ENCODE data around the gene JPH2.

The JPH2 gene

DNA sequence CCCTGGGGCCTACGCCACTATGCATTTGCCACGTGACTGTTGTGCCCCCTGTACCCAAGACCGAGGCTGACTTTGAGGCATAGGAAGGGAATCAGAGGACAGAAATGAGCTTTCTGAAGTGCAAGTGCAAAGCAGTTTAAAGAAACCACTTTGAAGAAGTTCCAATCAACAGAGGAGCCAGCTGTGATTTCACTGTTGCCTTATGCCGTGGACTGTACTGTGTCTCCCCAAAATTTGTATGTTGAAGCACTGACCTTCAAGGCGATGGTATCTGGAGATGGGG lies 111.1 kb downstream of the JPH2 start:
- no peaks in the 10 kb centered on the region for H3K36me3 Mint-ChIP-seq (ENCODE audit: low read depth)
- H3K4me1 Mint-ChIP-seq (ENCODE audit: low read depth): peaks cover 34% of the 10 kb centered on the region
- no peak overlapping the region for H3K4me3 Mint-ChIP-seq

DNA sequence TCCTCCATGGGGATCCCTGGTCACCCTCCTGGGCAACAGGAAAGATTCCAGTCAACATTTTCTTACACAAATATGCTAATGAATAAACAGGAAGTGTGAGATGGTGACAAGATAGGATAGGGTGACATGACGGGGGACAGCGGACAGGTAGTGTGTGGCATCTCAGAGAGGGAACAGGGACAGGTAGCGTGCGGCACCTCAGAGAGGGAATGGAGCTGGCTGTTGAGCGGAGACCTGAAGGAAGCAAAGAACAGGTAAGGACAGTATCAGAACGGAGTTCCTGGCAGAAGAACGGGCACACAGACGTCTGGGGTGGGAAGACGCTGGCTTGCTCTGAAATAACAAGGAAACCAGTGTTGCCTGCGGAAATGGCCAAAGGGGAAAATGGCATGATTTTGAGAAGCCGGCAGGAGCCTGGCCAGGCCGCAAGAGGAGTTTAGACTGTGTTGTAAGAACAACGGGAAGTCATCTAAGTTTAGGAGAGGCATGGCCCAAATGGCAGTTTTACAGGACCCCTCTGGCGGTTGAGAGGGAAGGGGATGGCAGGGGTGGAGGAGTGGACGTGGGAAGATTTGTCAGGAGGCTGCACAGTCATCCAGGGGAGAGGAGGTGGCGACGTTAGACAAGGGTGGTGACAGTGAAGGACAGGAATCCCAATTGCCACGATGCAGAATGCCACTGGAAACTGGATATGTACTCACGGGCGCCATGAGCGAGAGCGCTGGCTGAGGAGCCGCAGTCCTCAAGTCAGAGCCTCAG lies 111.6 kb downstream of the JPH2 start:
- Mint-ChIP-seq H3K9me3 (no peaks in the 10 kb centered on the region), H3K36me3 (ENCODE audit: low read depth) (no peaks in the 10 kb centered on the region), H3K27me3 (peaks cover 2% of the 10 kb centered on the region), H3K27ac (peak overlapping the region; percentile 55), H3K4me3 (no peak overlapping the region), H3K4me1 (ENCODE audit: low read depth) (peaks cover 37% of the 10 kb centered on the region)
- intact Hi-C loops (cut with micrococcal nuclease): no loop called here

More for the DNA sequence above, 111.1 kb downstream of the JPH2 start:
- H3K27ac Mint-ChIP-seq: no peak overlapping the region
- H3K9me3 Mint-ChIP-seq: no peaks in the 10 kb centered on the region
- peaks cover 2% of the 10 kb centered on the region for H3K27me3 Mint-ChIP-seq
- intact Hi-C loops (cut with micrococcal nuclease): no loop called here

DNA sequence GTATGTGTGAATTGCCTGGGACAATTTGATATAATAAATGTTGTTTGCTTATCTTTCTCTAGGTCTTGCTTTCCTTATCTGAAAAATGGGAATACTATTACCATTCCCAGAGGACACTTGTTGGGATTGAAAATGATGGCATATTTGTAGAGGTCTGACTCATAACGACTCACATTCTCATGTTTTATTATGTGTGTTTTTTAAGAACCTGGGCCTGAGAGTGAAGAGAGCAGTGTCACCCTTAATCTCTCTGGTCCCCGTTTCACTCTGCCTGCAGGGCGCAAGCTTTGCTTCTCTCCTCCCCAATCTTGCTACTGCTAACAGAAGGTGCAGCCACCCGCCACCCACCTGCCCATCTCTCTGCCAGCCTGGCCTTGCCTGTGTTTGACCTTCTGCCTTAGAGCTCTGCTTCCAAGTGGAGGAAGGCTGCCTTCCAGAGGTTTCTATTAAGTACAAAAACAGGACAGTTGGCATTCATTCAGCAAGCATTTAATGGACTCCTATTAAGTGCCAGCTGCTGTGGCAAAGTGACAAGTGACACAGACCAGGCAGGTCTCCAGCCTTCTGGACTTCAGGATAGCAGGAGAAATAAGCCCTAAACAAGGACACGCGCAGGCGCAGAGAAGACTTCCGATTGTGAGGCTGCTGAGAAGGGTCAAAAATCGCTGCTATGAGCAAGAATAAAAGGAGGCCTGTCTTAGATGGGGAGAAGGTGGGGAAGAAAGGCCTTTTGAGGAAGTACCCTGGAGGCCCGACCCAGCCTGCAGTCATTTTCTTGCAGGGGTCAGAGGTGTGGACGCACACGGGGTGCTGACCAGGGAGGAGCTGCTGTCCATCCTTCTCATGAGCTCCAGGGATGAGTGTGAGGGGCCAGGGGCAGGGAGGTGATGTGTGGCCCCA lies 112.5 kb downstream of the JPH2 start:
- H3K27ac Mint-ChIP-seq: peak overlapping the region; percentile 55
- intact Hi-C loops (cut with micrococcal nuclease): no loop called here
- peaks cover 46% of the 10 kb centered on the region for H3K4me1 Mint-ChIP-seq (ENCODE audit: low read depth)
- H3K9me3 Mint-ChIP-seq: no peaks in the 10 kb centered on the region
- no peaks in the 10 kb centered on the region for H3K36me3 Mint-ChIP-seq (ENCODE audit: low read depth)
- no peak overlapping the region for H3K4me3 Mint-ChIP-seq
- H3K27me3 Mint-ChIP-seq: peaks cover 2% of the 10 kb centered on the region

DNA sequence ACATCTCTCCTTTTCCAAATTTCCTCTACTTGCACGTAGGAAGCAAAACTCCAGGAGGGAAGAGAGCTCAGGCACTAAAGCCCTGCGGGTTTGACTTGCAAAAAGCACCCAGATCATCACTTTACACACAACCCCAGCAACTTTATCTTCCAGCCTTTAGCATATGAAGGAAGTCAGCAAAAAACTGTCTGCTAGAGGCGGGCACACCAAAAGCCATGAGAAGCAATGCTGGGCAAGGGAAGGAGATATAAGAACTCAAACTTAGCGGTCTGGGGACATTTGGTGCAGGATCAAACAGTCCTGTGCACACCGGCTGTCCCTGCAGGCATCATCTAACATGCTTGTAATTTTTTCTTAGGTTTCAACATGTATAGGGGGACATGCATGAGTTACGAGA lies 113.3 kb downstream of the JPH2 start:
- H3K27me3 Mint-ChIP-seq: peaks cover 2% of the 10 kb centered on the region
- intact Hi-C loops (cut with micrococcal nuclease): no loop called here
- no peak overlapping the region for H3K4me3 Mint-ChIP-seq
- peaks cover 53% of the 10 kb centered on the region for H3K4me1 Mint-ChIP-seq (ENCODE audit: low read depth)
- no peaks in the 10 kb centered on the region for H3K9me3 Mint-ChIP-seq
- H3K36me3 Mint-ChIP-seq (ENCODE audit: low read depth): no peaks in the 10 kb centered on the region
- no peak overlapping the region for H3K27ac Mint-ChIP-seq

DNA sequence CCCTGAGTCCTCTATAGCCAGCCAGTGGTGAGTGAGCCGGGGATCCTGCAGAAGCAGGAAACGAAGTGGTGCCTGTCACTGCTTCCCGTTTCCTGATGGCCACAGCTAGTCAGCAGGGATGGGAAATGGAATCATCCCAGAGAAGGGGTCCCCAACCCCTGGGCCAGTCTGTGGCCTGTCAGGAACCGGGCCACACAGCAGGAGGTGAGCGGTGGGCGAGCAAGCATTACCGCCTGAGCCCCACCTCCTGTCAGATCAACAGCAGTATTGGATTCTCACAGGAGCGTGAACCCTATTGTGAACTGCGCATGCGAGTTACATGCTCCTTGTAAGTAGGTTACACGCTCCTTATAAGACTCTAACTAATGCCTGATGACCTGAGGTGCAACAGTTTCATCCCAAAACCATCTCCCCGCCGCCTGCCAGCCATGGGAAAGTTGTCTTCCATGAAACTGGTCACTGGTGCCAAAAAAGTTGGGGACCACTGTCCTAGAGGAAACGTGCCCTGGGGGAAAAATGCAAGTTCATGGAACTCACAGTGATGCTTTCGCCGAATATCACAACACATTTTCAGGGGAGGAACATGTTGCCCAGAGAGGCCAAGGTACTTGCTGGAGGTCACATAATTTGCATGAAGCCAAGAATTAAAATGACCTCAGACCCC lies 113.8 kb downstream of the JPH2 start:
- Mint-ChIP-seq H3K27me3 (peaks cover 2% of the 10 kb centered on the region), H3K4me1 (ENCODE audit: low read depth) (peaks cover 57% of the 10 kb centered on the region), H3K9me3 (no peaks in the 10 kb centered on the region), H3K27ac (no peak overlapping the region), H3K36me3 (ENCODE audit: low read depth) (no peaks in the 10 kb centered on the region), H3K4me3 (no peak overlapping the region)
- intact Hi-C loops (cut with micrococcal nuclease): no loop called here

DNA sequence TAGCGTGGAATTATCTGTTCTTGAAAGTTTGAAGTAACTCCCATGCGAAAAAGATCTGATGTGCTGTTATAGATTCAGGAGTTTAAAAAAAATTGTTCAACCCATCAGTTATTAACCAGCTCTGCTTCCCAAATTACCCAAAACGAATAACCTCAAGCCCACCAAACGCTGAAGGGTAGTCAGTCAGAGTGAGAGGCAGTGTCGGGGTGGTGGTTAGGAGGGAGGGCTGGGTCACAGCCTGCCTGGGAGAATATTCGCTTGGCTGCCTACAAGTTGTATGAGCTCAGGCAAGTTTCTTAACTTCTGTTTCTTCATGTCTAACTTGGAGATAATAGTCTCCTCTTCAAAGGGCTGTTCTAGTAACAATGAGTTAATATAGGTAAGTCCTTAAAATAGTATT lies 114.6 kb downstream of the JPH2 start:
- no peak overlapping the region for H3K4me3 Mint-ChIP-seq
- intact Hi-C loops (cut with micrococcal nuclease): no loop called here
- H3K27ac Mint-ChIP-seq: no peak overlapping the region
- H3K4me1 Mint-ChIP-seq (ENCODE audit: low read depth): peaks cover 63% of the 10 kb centered on the region
- peaks cover 4% of the 10 kb centered on the region for H3K27me3 Mint-ChIP-seq
- H3K36me3 Mint-ChIP-seq (ENCODE audit: low read depth): no peaks in the 10 kb centered on the region
- no peaks in the 10 kb centered on the region for H3K9me3 Mint-ChIP-seq

DNA sequence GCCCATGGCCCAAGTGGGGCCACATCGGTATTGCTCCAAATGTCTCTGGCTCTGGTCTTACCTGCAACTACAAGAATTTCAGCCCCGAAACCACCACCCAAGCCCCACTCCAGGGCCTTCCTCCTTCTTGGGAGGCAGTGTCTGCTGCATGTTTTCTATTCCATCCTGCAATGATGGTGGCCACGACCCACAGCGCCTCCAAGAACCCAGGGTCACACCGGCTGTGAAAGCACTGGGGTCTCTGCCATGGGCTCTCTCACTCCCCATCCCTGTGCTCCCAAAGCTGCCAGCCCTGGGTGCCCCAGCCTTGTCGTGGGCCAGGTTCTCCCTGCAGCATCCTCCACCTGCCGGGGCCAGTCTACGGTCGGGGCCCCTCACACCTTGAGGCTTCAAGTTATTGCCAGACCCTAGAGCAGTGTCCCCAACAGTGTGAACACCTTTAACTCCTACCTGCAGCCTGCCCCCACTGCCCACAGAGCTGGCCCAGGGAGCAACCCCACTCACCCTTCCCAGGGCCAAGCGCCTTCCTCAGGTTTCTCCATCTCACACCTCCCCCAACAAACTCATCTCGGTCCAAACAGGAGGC lies 115.4 kb downstream of the JPH2 start:
- peaks cover 63% of the 10 kb centered on the region for H3K4me1 Mint-ChIP-seq (ENCODE audit: low read depth)
- no peaks in the 10 kb centered on the region for H3K36me3 Mint-ChIP-seq (ENCODE audit: low read depth)
- no peak overlapping the region for H3K4me3 Mint-ChIP-seq
- no peaks in the 10 kb centered on the region for H3K9me3 Mint-ChIP-seq
- H3K27me3 Mint-ChIP-seq: peaks cover 5% of the 10 kb centered on the region
- intact Hi-C loops (cut with micrococcal nuclease): no loop called here
- no peak overlapping the region for H3K27ac Mint-ChIP-seq

DNA sequence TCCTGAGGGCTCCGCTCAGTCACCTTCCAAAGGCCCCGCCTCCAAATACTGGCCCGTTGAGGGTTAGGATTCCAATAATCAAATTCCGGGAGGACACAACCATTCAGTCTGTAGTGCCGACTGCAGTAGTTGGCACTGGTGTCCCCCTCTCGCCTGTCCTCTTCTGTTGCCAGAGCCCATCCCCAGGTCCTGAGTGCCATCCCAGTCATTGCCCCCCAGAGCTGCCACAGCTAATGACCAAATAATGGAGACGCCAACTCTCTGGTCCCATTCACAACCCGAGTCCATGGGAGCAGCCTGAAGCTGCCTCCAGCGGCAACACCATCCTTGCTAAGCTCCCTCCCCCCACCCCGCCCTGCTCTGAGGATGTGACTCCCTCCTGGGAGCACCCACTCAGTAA lies 115.9 kb downstream of the JPH2 start:
- H3K27me3 Mint-ChIP-seq: peaks cover 5% of the 10 kb centered on the region
- H3K4me3 Mint-ChIP-seq: no peak overlapping the region
- H3K36me3 Mint-ChIP-seq (ENCODE audit: low read depth): no peaks in the 10 kb centered on the region
- no peaks in the 10 kb centered on the region for H3K9me3 Mint-ChIP-seq
- intact Hi-C loops (cut with micrococcal nuclease): no loop called here
- no peak overlapping the region for H3K27ac Mint-ChIP-seq
- H3K4me1 Mint-ChIP-seq (ENCODE audit: low read depth): peaks cover 63% of the 10 kb centered on the region

DNA sequence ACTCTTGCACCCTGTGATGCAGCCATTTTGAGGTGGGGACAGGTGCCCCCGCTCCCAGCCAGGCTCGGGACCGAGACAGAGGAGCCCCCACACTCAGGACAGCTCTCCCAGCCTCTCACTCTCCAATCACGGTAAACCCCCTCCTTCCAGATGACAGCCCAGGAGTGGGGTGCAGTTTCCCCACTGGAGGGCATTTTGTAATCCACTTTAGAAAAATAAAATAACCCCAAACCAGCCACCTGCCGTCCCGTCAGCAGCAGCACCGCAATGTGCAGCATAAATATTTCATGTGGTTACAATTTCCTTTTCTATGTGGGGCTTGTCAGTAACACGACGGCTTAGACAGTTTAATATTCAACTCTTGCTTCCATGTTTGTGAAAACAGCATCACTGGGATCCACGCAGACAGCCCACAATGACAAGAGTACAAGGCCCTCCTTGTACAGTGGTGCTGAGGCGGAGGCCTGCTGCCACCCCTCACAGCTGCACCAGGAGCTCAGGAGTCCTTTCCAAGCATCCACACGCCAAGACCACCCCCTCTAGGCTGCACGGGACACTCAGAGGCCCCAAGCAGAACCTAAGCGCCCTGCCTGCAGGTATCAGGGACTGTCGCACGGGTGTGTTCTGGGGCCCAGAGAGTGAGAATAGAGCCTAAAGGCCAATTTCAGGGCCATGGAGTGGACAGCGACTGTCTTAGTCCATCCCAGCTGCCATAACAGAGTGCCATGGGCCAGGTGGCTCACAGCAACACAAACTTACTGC lies 116.7 kb downstream of the JPH2 start:
- intact Hi-C loops (cut with micrococcal nuclease): no loop called here
- H3K4me3 Mint-ChIP-seq: no peak overlapping the region
- no peak overlapping the region for H3K27ac Mint-ChIP-seq
- H3K4me1 Mint-ChIP-seq (ENCODE audit: low read depth): peaks cover 58% of the 10 kb centered on the region
- H3K36me3 Mint-ChIP-seq (ENCODE audit: low read depth): no peaks in the 10 kb centered on the region
- H3K9me3 Mint-ChIP-seq: no peaks in the 10 kb centered on the region
- H3K27me3 Mint-ChIP-seq: peaks cover 5% of the 10 kb centered on the region

DNA sequence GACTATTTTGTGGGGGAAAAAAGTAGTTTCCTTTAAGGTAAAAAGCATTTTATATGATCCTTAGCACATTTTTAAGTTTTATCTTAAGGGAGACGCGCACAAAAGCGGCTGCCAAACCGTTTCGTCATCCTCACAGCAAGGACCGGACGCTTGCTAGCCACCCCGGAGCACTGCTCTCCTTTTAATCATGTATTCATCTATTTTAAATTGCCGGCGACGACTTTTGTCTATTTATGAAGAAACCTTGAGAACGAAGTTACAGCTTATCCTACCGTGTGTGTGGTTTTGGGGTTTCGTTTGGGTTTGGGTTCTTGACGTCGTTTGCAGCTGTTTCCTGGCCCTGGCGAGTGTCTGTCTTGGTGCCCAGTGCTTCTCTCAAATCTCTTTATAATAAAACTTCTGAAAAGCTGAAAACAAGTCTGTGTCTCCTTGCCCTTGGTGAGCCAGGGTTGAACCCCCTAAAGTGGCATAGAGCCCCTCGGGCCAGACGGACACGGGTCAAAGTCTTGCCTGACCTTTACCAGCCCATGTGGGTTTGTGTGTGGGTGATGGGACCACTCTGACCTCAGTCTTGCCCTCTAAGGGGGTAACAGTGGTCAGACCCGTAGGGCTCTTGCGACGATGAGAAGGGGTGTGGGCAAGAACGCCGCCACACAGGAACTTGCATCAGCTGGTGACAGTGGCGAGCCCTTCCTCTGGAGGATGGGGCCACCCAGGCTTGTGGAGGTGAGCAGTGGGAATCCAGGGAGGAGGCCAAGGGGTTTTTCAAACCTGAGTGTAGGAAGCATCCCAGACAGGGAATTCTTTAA lies 117.6 kb downstream of the JPH2 start:
- intact Hi-C loops (cut with micrococcal nuclease): no loop called here
- Mint-ChIP-seq H3K27me3 (peaks cover 5% of the 10 kb centered on the region), H3K9me3 (no peaks in the 10 kb centered on the region), H3K27ac (peak overlapping the region; percentile 46), H3K4me1 (ENCODE audit: low read depth) (peaks cover 49% of the 10 kb centered on the region), H3K4me3 (peak overlapping the region; percentile 68), H3K36me3 (ENCODE audit: low read depth) (no peaks in the 10 kb centered on the region)

DNA sequence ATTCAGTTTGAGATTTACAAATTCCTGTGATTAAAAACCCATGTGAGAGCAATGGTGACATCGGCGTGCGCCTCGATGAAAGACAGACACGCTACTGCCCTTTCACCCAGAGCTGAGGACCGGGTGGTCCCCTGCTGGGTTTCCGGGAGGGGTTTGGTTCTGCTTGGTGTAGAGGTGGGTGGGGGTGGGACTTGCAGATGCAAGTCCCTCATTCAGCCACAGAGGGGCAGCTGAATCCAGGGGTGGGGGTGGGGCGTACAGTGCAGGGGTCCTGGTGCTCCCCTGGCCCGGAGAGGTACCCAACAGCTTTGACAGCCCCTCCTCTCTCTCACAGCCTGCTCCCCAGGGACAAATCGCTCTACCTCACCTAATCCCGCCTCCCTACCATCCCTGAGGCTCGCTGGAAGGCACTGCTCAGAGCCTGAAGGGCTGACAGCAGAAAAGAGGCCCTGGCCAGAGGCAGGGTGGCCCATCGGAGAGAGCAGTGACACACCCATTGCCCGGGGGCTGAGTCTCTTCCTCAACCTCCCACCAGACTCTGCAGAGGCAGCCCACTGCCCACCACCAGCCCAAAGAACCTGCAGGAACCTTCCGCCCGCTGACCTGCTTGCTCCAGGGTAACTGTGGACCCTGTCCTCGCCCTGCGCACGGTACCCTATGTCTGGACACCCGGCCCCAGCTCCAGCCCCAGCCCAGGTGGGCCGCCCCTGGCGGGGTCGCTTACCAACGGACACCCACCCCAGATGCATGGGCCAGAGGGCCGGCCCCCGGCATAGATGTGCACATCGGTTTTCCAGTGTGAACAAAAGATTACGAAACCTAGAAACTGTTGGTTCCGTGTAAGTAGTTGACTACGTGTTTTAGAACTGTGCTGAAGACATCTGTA lies 118.4 kb downstream of the JPH2 start:
- Mint-ChIP-seq H3K36me3 (ENCODE audit: low read depth) (no peaks in the 10 kb centered on the region), H3K27ac (peak overlapping the region; percentile 46), H3K4me1 (ENCODE audit: low read depth) (peaks cover 44% of the 10 kb centered on the region), H3K9me3 (no peaks in the 10 kb centered on the region), H3K27me3 (peaks cover 5% of the 10 kb centered on the region), H3K4me3 (peak overlapping the region; percentile 68)
- intact Hi-C loops (cut with micrococcal nuclease): no loop called here

DNA sequence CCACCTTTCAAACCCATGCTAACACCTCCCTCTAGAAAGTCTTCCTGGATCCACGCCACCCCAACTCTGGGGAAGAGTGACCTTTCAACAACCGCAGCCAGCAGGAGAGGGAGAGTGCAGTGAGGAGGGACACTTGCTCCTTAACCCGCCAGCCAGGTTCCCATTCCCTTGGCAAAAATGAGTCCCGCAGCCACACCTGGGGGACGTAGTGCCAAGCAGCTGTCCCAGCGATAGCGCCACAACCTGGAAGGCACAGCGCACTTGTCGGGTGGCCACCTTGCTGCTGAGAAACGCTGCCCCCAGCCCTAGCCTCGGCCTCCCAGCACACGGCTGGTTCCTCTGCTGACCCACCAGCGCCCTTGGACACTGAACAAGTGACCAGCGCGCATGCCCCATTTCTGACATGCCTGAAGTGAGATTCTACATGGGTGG lies 119.3 kb downstream of the JPH2 start:
- no peaks in the 10 kb centered on the region for H3K36me3 Mint-ChIP-seq (ENCODE audit: low read depth)
- peaks cover 7% of the 10 kb centered on the region for H3K27me3 Mint-ChIP-seq
- H3K4me1 Mint-ChIP-seq (ENCODE audit: low read depth): peaks cover 36% of the 10 kb centered on the region
- no peaks in the 10 kb centered on the region for H3K9me3 Mint-ChIP-seq
- H3K27ac Mint-ChIP-seq: no peak overlapping the region
- intact Hi-C loops (cut with micrococcal nuclease): no loop called here
- no peak overlapping the region for H3K4me3 Mint-ChIP-seq
